ENCODE data around the gene FCHO2.

GRCh38 chr5:72906806-72907205, 49.0 kb upstream of the FCHO2 start:
- TF ChIP-seq, protein P1, sequence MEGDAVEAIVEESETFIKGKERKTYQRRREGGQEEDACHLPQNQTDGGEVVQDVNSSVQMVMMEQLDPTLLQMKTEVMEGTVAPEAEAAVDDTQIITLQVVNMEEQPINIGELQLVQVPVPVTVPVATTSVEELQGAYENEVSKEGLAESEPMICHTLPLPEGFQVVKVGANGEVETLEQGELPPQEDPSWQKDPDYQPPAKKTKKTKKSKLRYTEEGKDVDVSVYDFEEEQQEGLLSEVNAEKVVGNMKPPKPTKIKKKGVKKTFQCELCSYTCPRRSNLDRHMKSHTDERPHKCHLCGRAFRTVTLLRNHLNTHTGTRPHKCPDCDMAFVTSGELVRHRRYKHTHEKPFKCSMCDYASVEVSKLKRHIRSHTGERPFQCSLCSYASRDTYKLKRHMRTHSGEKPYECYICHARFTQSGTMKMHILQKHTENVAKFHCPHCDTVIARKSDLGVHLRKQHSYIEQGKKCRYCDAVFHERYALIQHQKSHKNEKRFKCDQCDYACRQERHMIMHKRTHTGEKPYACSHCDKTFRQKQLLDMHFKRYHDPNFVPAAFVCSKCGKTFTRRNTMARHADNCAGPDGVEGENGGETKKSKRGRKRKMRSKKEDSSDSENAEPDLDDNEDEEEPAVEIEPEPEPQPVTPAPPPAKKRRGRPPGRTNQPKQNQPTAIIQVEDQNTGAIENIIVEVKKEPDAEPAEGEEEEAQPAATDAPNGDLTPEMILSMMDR (IDR thresholded peaks at IDR 0.05), result no peak
- TF ChIP-seq TCF7L2 (IDR thresholded peaks at IDR 0.05; ENCODE audit: low read depth, low read length) (no peak), REST (IDR thresholded peaks at IDR 0.05; ENCODE audit: insufficient read depth in 1 of 2, low read depth in 2 of 2, low read length in 1 of 2) (no peak)

All from Panc1 (cell line).